Left renal cortex interstitium (tissue), 4 donors: ENCODE measurements around the gene SIX3. TPM values are rescaled to one million over a fixed set of nuclear protein-coding genes. Genes with fewer than 3 reads are reported as not detected.

Experiments used
- DNase-seq, 4 donors: peaks; one replicate each; pipeline ENCODE4 v3.0.0-alpha.2; 2013; ENCODE audit warnings: low read depth in 4 of 4, low spot score in 2 of 4, missing footprints in 1 of 4
- polyA plus RNA-seq, 4 donors: library from polyadenylated mRNA; unstranded; fragments of 120-200 nt; gene quantifications; one replicate each; pipeline ENCODE4 v1.2.1, GENCODE V29; 2013; ENCODE audit not compliant: insufficient read length in 4 of 4

SIX3 gene
- polyA plus RNA-seq, 4 donors, result not detected

- no peak for DNase-seq
These were observed 13.5 kb downstream of the SIX3 start for GRCh38 chr2:44954889-44955592.

GRCh38 chr2:44955593-44956392, 14.3 kb downstream of the SIX3 start:
- peak in 1 of 4 donors; percentile 60 for DNase-seq

- no peak for DNase-seq
These were observed 15.3 kb downstream of the SIX3 start for GRCh38 chr2:44956843-44957242.

- no peak for DNase-seq
These were observed 16.3 kb downstream of the SIX3 start for GRCh38 chr2:44957656-44958327.

- no peak for DNase-seq
These were observed 18.4 kb downstream of the SIX3 start for GRCh38 chr2:44959855-44960254.

- DNase-seq, result no peak
These were observed 19.4 kb downstream of the SIX3 start for GRCh38 chr2:44960871-44961270.

- DNase-seq, result no peak
These were observed 20.7 kb downstream of the SIX3 start for GRCh38 chr2:44962176-44962695.

GRCh38 chr2:44964752-44965236, 23.3 kb downstream of the SIX3 start:
- no peak for DNase-seq

GRCh38 chr2:44965684-44966083, 24.2 kb downstream of the SIX3 start:
- no peak for DNase-seq

GRCh38 chr2:44967056-44967455, 25.6 kb downstream of the SIX3 start:
- no peak for DNase-seq

GRCh38 chr2:44967727-44968432, 26.4 kb downstream of the SIX3 start:
- DNase-seq, result no peak

GRCh38 chr2:44969936-44970335, 28.4 kb downstream of the SIX3 start:
- DNase-seq, result no peak

GRCh38 chr2:44970846-44971450, 29.4 kb downstream of the SIX3 start:
- no peak for DNase-seq

GRCh38 chr2:44972771-44973535, 31.5 kb downstream of the SIX3 start:
- DNase-seq, result no peak

- DNase-seq, result no peak
These were observed 32.7 kb downstream of the SIX3 start for GRCh38 chr2:44974064-44974715.

GRCh38 chr2:44975571-44976450, 34.3 kb downstream of the SIX3 start:
- DNase-seq, result no peak

- no peak for DNase-seq
These were observed 38.1 kb downstream of the SIX3 start for GRCh38 chr2:44979581-44979980.
